GM10847 (cell line): Measurements from ENCODE around the gene BCL2.
A peak's percentile ranks its signal among the peaks of the same experiment; 100 is the strongest.

Experiments used
- POLR2A ChIP-seq: IDR thresholded peaks from 2 replicates; pipeline ENCODE4 v1.6.1; 2011; ENCODE audit not compliant: insufficient read length; ENCODE audit errors: extremely low read depth

Gene BCL2

DNA sequence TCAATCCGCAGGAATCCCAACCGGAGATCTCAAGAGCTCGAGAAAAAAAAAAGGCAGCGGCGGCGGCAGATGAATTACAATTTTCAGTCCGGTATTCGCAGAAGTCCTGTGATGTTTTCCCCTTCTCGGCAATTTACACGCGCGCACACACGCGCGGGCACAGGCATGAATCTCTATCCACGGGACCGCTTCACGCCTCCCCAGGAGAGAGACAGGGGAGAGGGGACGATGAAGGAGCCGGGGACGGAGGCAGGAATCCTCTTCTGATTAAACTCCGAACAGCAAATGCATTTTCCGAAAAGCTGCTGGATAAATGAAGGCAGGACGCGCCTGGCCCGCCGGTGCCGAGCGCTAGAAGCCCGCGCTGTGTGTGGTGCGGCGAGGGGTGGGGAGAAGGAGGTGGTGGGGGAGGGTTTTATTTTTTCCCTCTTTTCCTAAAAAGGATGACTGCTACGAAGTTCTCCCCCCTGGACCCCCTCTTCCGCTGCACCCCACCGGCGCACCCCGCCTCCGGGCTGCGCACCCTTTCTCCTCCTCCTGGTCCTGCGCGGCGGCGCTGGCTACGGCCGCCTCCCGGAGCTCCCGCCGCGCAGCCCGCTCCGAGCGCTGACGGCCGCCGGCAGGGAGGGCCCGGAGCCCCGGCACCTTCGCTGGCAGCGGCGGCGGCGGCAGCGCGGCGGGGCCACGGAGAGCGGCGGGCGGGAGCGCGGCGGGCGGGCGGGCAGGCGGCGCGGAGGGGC, at the start of gene BCL2:
BCL2 (minus strand) TSS at position 387 of the 740 bp plus-strand sequence.
- no peak for TF ChIP-seq POLR2A

DNA sequence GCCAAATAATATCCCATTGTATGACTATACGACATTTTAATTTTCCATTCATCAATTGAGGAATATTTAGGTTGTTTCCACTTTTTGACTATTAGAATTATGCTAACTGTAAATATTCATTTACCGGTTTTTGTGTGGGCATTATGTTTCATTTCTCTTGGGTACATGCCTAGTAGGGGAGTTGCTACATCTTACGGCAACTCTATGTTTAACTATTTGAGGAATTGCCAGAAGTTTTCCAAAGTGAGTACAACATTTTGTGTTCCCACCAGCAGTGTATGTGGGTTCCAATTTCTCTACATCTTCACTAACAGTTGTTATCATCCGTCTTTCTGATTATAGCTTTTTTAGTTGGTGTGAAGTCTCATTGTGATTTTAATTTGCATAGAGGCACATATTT, 49.0 kb upstream of the BCL2 start:
- no peak for TF ChIP-seq POLR2A

DNA sequence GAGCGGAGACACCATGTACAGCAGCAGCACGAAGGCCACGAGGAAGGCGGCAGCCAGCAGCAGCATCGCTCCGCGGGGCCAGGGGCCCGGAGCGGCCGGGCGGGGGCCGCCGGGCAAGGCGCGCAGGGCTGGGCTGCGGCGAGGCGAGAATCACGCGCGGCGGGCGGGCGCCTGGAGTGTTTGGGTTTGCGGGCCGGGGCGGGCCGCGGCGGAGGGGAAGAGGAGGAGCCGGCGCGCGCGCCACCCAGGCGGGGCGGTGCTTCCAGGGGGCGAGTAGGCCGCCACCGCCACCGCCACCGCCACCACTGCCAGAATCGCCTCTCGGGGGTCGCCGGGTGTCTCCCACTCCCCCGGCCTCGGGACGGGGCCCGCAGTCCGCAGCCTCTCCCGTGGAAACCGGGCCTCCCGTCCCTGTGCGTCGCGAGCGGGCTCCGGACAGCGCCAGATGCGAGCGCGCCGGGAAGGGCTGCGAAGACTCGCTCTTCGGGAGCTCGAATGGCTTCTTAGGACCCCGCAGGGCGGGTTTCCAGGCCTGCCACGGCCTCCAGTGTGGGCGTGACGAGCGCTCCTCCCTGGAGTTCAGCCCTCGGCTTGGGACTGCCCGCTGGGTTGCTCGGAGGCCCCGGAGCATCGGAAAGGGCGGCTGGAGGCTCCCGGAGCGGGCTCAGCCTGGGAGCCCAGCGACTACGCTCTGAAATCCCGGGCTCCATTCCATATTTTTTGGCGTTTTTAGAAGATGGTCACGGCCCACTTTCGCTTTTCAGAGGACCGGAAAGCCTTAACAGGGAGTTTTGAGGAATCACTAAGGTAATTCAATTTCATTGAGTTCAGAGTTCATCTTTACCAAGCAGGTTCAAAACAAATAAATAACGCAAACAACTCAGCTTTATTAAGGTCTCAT, 47.7 kb upstream of the BCL2 start, which contains the start of gene KDSR:
KDSR (minus strand) TSS at position 154 of the 901 bp plus-strand sequence; CDS start at position 66, 88 bp downstream.
- TF ChIP-seq POLR2A = peak; percentile 72

DNA sequence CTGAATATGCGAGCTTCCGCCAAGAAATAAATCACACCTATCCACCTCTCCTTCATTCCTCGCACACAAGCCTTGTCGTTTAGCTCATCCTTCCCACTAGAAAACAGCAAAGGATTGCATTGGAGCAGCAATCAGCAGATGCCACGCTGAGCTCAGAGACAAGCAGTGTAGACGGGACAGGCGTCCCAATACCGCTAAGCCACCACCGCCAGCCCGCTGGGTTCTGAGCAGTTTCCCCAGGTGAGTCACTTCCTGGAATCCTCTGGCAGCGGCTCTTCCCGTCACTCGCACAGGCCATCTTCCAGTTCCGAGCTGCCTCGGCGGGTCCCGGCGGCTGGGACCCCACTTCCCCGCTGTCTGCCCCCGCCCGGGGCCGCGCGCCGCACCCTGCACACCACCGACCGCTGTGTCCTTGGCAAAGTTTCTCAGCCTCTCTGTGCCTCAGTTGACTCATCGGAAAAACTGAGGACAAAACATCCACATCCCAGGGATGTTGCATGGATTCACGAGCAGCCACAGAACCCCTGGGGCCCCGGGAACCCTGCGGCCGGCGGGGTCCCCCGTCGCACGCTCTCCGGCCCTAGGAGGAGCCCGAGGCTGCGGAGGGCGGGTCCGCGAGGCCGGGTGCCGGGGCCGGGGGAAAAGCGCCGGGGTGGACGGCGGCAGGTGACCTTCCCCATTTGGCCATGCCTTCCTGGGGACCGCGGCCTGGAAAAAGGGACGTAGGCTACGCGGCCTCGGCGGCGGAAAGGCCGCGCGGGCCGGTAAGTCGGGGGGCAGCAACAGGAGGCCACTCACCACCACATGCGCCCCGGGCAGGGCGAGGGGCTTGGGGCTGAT, 46.9 kb upstream of the BCL2 start:
- no peak for TF ChIP-seq POLR2A

DNA sequence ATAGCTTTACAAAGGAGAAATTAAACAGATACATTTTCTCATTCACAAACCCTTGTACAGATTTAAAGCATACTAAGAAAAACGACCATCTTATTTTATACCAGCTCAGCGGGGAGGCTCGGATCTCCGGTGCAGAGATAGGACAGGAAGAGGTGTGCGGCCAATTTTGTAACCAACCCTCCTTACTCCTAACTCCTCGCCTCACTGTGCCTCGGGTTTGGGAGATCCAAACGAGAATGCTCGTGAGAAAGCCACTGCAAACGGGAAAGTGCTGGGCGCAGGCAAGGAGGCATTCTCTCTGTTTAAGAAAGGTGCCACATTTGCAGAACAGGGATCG, 46.3 kb upstream of the BCL2 start:
- no peak for TF ChIP-seq POLR2A

DNA sequence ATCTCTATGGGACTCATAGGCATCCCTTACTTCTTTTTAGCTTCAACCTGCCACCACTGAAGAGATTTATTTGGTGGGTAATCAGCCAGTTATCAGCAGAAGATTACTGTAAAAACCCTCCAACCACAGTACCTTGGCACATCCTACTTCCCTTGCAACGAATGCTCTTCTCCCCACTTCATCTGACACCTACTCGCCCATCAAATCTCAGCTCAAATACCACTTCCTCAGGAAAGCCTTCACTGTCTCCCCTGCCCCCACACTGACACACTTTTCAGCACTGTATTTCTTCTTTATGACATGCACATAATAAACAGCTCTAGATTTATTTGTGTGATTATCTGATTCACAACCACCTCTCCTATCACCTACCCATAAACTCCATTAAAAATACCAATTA, 44.4 kb upstream of the BCL2 start:
- no peak for TF ChIP-seq POLR2A

DNA sequence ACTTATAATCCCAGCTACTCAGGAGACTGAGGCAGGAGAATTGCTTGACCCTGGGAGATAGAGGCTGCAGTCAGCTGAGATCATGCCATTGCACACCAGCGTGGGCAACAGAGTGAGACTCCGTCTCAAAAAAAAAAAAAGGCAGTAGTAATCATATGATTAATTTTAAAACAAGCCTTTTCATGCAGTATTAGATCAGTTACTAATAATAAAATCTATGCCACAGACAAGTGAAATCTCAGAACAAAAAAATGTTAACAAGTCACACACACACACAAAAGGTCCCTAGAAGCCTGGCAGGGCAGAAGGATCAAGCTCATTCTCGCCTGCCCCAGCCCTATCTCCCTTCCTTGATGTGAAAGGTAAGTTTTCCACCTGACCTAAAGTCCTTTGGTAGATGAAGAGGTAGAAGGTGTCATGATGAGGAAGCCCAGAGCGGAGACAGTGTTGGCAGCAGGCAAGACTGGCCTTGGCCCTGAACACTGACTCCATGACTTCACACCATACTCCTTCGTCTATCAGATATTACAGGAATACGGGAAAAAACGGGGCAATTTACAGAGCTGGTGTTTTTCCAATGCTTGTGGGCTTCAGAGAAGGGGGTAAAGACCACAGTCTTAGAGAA, 36.8 kb upstream of the BCL2 start:
- TF ChIP-seq POLR2A = no peak

DNA sequence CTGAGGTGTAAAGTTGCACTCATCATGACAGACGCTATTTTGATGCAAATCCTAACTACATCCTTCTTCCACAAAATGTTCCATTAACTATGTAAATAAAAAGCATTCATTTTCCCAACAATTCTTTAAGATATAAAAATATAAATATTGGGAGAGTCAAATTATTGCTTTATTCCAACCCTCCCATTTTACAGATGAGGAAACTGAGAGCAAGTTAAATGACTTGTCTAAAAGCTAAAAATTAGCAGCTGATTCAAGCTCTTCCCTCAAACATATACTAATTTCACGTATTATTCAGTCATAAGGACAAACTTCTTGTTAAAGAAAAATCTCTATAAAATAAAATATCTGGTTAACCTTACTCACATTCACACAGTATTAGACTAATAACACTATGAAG, 30.7 kb upstream of the BCL2 start:
- TF ChIP-seq POLR2A = no peak

DNA sequence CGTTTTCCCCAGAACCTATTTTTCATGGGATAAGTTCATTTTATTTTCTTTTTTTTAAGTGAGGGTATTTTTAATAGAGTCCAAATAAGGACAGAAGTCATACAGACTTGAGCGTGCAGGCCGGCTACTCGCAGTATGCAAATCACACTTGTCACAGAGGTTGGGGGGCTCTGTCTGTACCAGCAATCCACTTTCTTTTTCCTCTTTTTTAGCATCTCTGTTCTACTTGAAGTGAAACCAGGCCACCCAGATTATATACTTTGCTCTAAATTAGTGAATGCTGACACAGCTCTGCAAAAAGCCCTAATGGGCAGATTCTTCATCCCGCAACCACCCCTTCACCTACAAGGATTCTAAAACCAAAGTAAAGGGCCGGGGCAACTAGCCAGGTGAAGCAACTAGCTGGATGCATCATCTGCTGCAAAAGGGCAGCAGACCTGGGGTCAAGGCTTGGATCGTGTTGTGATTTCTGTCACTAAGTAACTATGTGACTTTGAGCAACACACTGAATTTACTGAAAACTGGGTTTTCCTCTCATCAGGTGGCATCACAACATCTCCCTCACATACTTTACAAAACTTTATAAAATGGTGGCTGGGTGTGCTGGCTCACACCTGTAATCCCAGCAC, 29.1 kb upstream of the BCL2 start:
- TF ChIP-seq POLR2A = no peak

DNA sequence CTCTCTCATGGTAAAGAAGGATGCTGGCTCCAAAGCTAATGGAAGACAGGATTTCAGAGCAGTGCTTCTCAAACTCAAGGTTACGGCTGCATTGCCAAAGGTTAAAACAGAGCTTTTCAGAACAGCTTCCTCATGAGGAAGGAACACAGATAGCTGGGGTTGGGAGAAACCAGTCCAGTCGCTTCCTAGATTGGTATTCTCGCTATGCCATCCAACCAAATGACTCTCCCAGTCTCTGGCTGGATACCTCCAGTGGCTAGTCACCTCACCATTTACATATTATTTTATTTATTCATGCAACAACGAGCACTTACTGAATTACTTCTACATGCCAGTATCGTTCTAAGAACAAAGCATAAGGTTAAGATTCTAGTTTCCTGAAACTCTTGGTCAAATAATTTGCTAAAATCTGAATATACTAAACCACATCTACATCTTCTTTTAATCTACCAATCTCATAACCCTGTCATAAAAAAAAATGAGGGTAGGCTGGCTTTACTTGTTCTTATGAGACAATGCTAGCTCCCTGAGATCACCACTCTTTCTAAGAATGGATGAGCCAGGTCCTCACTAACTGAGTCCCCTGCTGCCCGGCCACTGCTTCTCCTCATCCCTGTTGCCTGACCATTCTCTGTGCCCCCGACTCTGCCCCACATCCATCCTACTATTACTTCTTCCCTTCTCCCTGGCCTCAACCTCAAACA, 27.1 kb upstream of the BCL2 start:
- TF ChIP-seq POLR2A = no peak

DNA sequence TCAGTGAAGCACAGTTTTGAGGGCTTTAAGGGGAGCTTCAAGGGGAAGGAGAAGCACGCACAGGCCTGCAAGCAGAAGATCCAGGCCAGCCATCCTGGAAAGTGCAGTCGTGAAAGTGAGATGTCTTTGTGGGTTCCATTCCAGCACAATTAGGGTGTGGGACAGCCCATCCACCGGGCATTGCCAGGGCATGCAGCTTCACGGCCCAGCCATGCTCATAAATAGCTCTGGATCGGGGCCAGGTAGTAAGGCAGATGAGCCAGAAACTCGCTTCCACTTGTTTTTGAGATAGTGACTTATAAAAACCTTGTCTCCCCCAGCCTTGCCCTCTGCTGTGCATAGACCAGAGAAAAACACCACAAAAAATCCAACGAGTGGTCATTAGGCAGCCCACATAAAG, 26.5 kb upstream of the BCL2 start:
- TF ChIP-seq POLR2A = no peak

DNA sequence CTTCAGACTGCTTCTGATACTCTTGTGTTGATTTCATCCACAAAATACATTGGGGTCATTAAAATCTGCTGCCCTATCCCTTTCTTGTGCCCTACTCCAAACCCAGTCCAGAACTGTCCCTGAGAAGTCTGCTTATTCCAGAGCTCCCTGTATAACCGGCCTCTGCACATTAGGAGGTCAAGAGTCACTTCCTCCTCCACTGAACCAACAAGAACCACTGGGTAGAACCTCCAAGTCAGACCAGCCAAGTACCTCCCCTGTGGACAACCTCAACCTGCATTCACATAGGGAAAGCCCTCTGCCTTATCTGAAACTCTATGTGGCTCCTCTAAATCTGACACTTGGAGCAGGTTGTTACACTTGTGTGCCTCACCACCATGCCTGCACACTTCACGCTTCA, 25.3 kb upstream of the BCL2 start:
- no peak for TF ChIP-seq POLR2A

DNA sequence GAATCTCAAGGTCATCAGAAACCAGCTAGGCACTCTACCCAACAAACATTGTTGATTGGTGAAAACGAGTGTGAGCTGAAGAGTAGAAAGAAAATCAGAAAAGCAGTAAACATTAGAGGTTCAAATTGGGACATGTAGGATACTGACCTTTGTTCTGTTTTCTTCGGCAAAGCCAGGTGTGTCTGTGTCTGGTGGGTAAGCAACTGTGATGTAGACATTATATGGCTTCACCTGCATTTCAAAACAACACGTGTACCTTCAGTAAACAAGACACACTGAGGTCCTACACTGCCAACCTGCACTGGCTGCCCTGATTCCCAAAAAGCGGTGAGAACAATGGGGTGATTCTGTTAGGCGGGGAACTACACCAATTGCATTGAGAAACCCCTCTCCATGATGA, 24.7 kb upstream of the BCL2 start:
- no peak for TF ChIP-seq POLR2A

DNA sequence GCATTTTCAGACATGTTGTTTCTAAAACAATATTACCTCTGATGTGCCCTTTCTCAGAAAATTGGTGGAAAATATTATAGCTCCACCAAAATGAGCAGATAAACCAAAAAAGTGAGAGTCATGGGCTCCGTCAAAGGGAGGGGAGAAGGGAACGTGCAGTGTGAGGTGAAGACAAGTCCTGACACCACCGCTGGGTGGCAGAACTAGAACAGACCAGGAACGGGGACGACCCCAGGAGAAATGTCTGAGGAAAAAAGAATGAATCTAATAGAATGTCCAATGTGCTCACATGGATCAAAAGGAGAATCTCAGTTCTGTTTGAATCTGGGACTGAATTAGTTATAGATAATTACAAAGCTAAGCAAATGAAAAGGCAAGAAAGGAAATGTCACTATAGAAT, 22.6 kb upstream of the BCL2 start:
- TF ChIP-seq POLR2A = no peak
